Heart left ventricle (tissue), 16 donors: ENCODE results near the gene IRF8. TPM values are rescaled to one million over a fixed set of nuclear protein-coding genes. Genes with fewer than 3 reads are reported as not detected.
"Not testable (repeated sequence)": the region's sequence is repeated elsewhere in the genome, so short reads cannot be mapped to it uniquely, and the experiment has no call there.

ENCODE experiments used
- ATAC-seq, 4 donors: fragments of 200-7000 bp; cut with Tn5 transposase; one replicate each; pipeline ENCODE4 v1.9.1; 2020 to 2022; ENCODE audit warnings: moderate library complexity in 4 of 4, mild to moderate bottlenecking in 3 of 4, moderate number of reproducible peaks in 1 of 4
- DNase-seq, 5 donors: peaks; one replicate each; pipeline ENCODE4 v3.0.0-alpha.2; 2020
- H3K27ac ChIP-seq, 12 donors: fragments of 200-600 bp; sonication (generic) in 4 of 12; one replicate each; pipeline versions ENCODE4 v1.5.0 to v1.8.0; 2016 to 2022; ENCODE audit warnings: mild to moderate bottlenecking in 2 of 12
- H3K27me3 ChIP-seq, 9 donors: fragments of 200-600 bp; sonication (generic) in 2 of 9; one replicate each; pipeline versions ENCODE4 v1.5.1 to v1.8.0; 2016 to 2022; ENCODE audit warnings: mild to moderate bottlenecking in 3 of 9
- H3K36me3 ChIP-seq, 9 donors: fragments of 200-600 bp; sonication (generic) in 2 of 9; one replicate each; pipeline versions ENCODE4 v1.5.0 to v1.8.0; 2018 to 2022; ENCODE audit warnings: mild to moderate bottlenecking in 2 of 9
- H3K4me1 ChIP-seq, 12 donors: fragments of 200-600 bp; sonication (generic) in 4 of 12; one replicate each; pipeline versions ENCODE4 v1.5.0 to v1.8.0; 2016 to 2022; ENCODE audit warnings: mild to moderate bottlenecking in 3 of 12
- H3K4me3 ChIP-seq, 12 donors: fragments of 200-600 bp; sonication (generic) in 4 of 12; one replicate each; pipeline versions ENCODE4 v1.5.0 to v1.8.0; 2017 to 2022; ENCODE audit warnings: mild to moderate bottlenecking in 9 of 12, moderate library complexity in 4 of 12
- H3K9me3 ChIP-seq, 12 donors: fragments of 200-600 bp; sonication (generic) in 4 of 12; one replicate each; pipeline versions ENCODE4 v1.5.0 to v1.8.0; 2016 to 2022; ENCODE audit warnings: mild to moderate bottlenecking in 1 of 12
- CTCF ChIP-seq, 12 donors: fragments of 200-600 bp; sonication (generic) in 4 of 12; IDR thresholded peaks; one replicate each; pipeline versions ENCODE4 v1.5.0 to v1.8.0; 2018 to 2022; ENCODE audit warnings: antibody characterized with exemption in 12 of 12, mild to moderate bottlenecking in 5 of 12
- POLR2A ChIP-seq, 2 donors: fragments of 450-650 bp; IDR thresholded peaks; one replicate each; pipeline ENCODE4 v1.6.1; 2017; ENCODE audit warnings: antibody characterized with exemption in 2 of 2, mild to moderate bottlenecking in 2 of 2, moderate library complexity in 2 of 2
- WGBS, 4 donors: extraction: QIAGEN DNeasy Blood & Tissue Kit in 2 of 4; methylation state at CpG; one replicate each; pipeline versions ENCODE4 v1.1.5 to v1.1.7; 2013 to 2018; 5-methylcytosine and 5-hydroxymethylcytosine counted together
- intact Hi-C, 10 donors: fragments of 100-400 bp; cut with DNase I; formaldehyde crosslinking; loops; one replicate each; pipeline versions ENCODE4 v1.11.1 to v1.14.2; 2022
- polyA plus RNA-seq, 2 donors: library from polyadenylated mRNA; stranded (reverse); fragments of 200-250 nt; gene quantifications; one replicate each; pipeline ENCODE4 v1.2.3, GENCODE V29; 2013
- total RNA-seq, 9 donors: library from RNA; depleted of rRNA in 2 of 9; stranded (reverse); fragments of >200 nt in 2 of 9; fragmentation: NEBNext Ultra II Directional in 3 of 9; extraction: Animal tissue kit (Norgen Biotek cat#: 25700) in 3 of 9; gene quantifications; one replicate each; pipeline versions ENCODE4 v1.1.0 to v1.2.4, GENCODE V29; 2016 to 2023
- donor health status: ischemic (EF 13 %, LVEDD 7.1; RV severe dilation, severe dysfunction).
- donor health status: healthy with polysubstance abuse.
- donor health status: DM: no; HTN: yes; CAD: no.
- donor health status: DM: no; HTN: no; CAD: no.
- donor health status: ischemic (EF 25% LVEDD 6.9; RV normal size, moderate dysfunction).
- donor health status: ischemic (EF 25% LVEDD 5.7; RV mildly dilated, moderate dysfunction).
- donor health status: healthy.
- donor health status: DM: yes; HTN: yes; CAD: no.
- donor health status: ischemic (EF 35%, LVEDD 5.7; RV mildly dilated, moderate dysfunction).
- donor health status: nonischemic (EF 11% LVEDD 7.7; RV severe dilation, severe dysfunction).
- donor health status: DM: yes; HTN: yes; CAD: no.
- donor health status: PGD.
- donor health status: ischemic (EF 29% LVEDD 5.4; RV normal size, mild dysfunction).
- donor health status: nonischemic (EF 23%, LVEDD 6.1; RV moderate dilation, normal function).

IRF8 gene
- total and polyA plus RNA-seq, 11 donors: 1.0 to 31.8 (median 3.1) TPM

GRCh38 chr16:85935974-85936760 is 37.2 kb downstream of the IRF8 start:
- intact Hi-C loops: no loop called here
- WGBS, 4 donors: 53 to 63% (median 59%) methylated on average over 22 of the region's 22 CpGs
- no peak for DNase-seq

GRCh38 chr16:85936816-85937215 is 37.9 kb downstream of the IRF8 start:
- Histone ChIP-seq H3K36me3 (no peaks in the 10 kb centered on the region), H3K4me3 (no peak overlapping the region), H3K9me3 (no peaks in the 10 kb centered on the region), H3K27ac (peak overlapping the region in 1 of 12 donors; percentile 76), H3K4me1 (peaks cover 0 to 33% (median 0%) of the 10 kb centered on the region in 12 donors), H3K27me3 (peaks cover 0 to 11% (median 0%) of the 10 kb centered on the region in 9 donors)
- ATAC-seq (no peak), DNase-seq (no peak)
- intact Hi-C loops: no loop called here
- no peak for TF ChIP-seq POLR2A (IDR thresholded peaks at IDR 0.05)
- no peak for TF ChIP-seq CTCF (IDR thresholded peaks at IDR 0.05)
- WGBS, 4 donors: 71 to 87% (median 81%) methylated on average over 12 of the region's 12 CpGs

More at GRCh38 chr16:85935974-85936760, 37.2 kb downstream of the IRF8 start:
- ATAC-seq: peak in 1 of 4 donors; percentile 30
- H3K4me1 ChIP-seq: peaks cover 0 to 37% (median 0%) of the 10 kb centered on the region in 12 donors
- H3K9me3 ChIP-seq: no peaks in the 10 kb centered on the region
- peaks cover 0 to 13% (median 0%) of the 10 kb centered on the region in 9 donors for H3K27me3 ChIP-seq
- TF ChIP-seq CTCF (IDR thresholded peaks at IDR 0.05) (no peak), POLR2A (IDR thresholded peaks at IDR 0.05) (no peak)
- H3K36me3 ChIP-seq: no peaks in the 10 kb centered on the region
- peak overlapping the region in 1 of 12 donors; percentile 76 for H3K27ac ChIP-seq
- H3K4me3 ChIP-seq: no peak overlapping the region

GRCh38 chr16:85940214-85940613 is 41.3 kb downstream of the IRF8 start:
- no peaks in the 10 kb centered on the region for H3K36me3 ChIP-seq
- no peak for ATAC-seq
- no peak for DNase-seq
- H3K9me3 ChIP-seq: no peaks in the 10 kb centered on the region
- H3K4me1 ChIP-seq: peaks cover 0 to 30% (median 0%) of the 10 kb centered on the region in 12 donors
- 82 to 86% (median 85%) methylated on average over 5 of the region's 5 CpGs for WGBS, 4 donors
- intact Hi-C loops: no loop called here
- TF ChIP-seq CTCF (IDR thresholded peaks at IDR 0.05) (no peak), POLR2A (IDR thresholded peaks at IDR 0.05) (no peak)
- no peak overlapping the region for H3K27ac ChIP-seq
- H3K27me3 ChIP-seq: peaks cover 0 to 16% (median 0%) of the 10 kb centered on the region in 9 donors
- no peak overlapping the region for H3K4me3 ChIP-seq

- Histone ChIP-seq H3K27me3 (peaks cover 0 to 6% (median 3%) of the 10 kb centered on the region in 9 donors), H3K27ac (no peak overlapping the region), H3K36me3 (no peaks in the 10 kb centered on the region), H3K4me3 (no peak overlapping the region), H3K4me1 (peaks cover 0 to 13% (median 0%) of the 10 kb centered on the region in 12 donors), H3K9me3 (no peaks in the 10 kb centered on the region)
- DNase-seq (no peak), ATAC-seq (no peak)
- WGBS, 4 donors: 67 to 83% (median 70%) methylated on average over 14 of the region's 14 CpGs
- no peak for TF ChIP-seq POLR2A (IDR thresholded peaks at IDR 0.05)
- TF ChIP-seq CTCF (IDR thresholded peaks at IDR 0.05): no peak
- intact Hi-C loops: no loop called here
Observed at GRCh38 chr16:85941863-85942644, 43.1 kb downstream of the IRF8 start.

GRCh38 chr16:85942659-85943058 is 43.7 kb downstream of the IRF8 start:
- intact Hi-C loops, DNase-seq, H3K27ac ChIP-seq, H3K4me3 ChIP-seq, H3K9me3 ChIP-seq, ATAC-seq, H3K27me3 ChIP-seq, H3K36me3 ChIP-seq: not testable (repeated sequence)
- 86 to 95% (median 89%) methylated on average over 10 of the region's 10 CpGs for WGBS, 4 donors
- peaks cover 0 to 14% (median 0%) of the 10 kb centered on the region in 12 donors for H3K4me1 ChIP-seq
